GM19452 (cell line): ENCODE data around the gene IL1R2.
"Not testable (repeated sequence)": the region's sequence is repeated elsewhere in the genome, so short reads cannot be mapped to it uniquely, and the experiment has no call there.

Experiments
- ATAC-seq: cut with Tn5 transposase; IDR thresholded peaks from one replicate; pipeline ENCODE4 v1.9.1; 2021; ENCODE audit not compliant: unreplicated experiment

Gene IL1R2

GRCh38 chr2:101998896-101999789, 7.4 kb downstream of the IL1R2 start:
- ATAC-seq, result no peak

GRCh38 chr2:102000012-102000411, 8.3 kb downstream of the IL1R2 start:
- no peak for ATAC-seq

GRCh38 chr2:102000813-102001766, 9.3 kb downstream of the IL1R2 start:
- no peak for ATAC-seq

GRCh38 chr2:102001767-102002142, 10.0 kb downstream of the IL1R2 start:
- ATAC-seq, result no peak

- ATAC-seq, result no peak
Observed at GRCh38 chr2:102002228-102002627, 10.5 kb downstream of the IL1R2 start.

- ATAC-seq, result not testable (repeated sequence)
Observed at GRCh38 chr2:102002909-102003308, 11.1 kb downstream of the IL1R2 start.

- ATAC-seq, result no peak
Observed at GRCh38 chr2:102003696-102004095, 11.9 kb downstream of the IL1R2 start.

- no peak for ATAC-seq
Observed at GRCh38 chr2:102004581-102004980, 12.8 kb downstream of the IL1R2 start.

- ATAC-seq, result no peak
Observed at GRCh38 chr2:102005449-102005848, 13.7 kb downstream of the IL1R2 start.

GRCh38 chr2:102005989-102006885, 14.5 kb downstream of the IL1R2 start:
- no peak for ATAC-seq

GRCh38 chr2:102006886-102007278, 15.1 kb downstream of the IL1R2 start:
- ATAC-seq, result no peak

GRCh38 chr2:102008490-102008889, 16.7 kb downstream of the IL1R2 start:
- ATAC-seq, result no peak

GRCh38 chr2:102009557-102009956, 17.8 kb downstream of the IL1R2 start:
- ATAC-seq, result no peak

- no peak for ATAC-seq
Observed at GRCh38 chr2:102010902-102011301, 19.1 kb downstream of the IL1R2 start.

- ATAC-seq, result no peak
Observed at GRCh38 chr2:102012061-102012614, 20.4 kb downstream of the IL1R2 start.

GRCh38 chr2:102013206-102014040, 21.7 kb downstream of the IL1R2 start:
- ATAC-seq, result no peak

- ATAC-seq, result no peak
Observed at GRCh38 chr2:102014041-102014345, 22.2 kb downstream of the IL1R2 start.

- no peak for ATAC-seq
Observed at GRCh38 chr2:102015399-102015798, 23.6 kb downstream of the IL1R2 start.

GRCh38 chr2:102016399-102016955, 24.7 kb downstream of the IL1R2 start:
- ATAC-seq, result no peak
